A549 (cell line): ENCODE measurements around the gene LRRC4C.

Source experiments
- EP300 ChIP-seq, 2 experiments: fragments of >200 bp; sonication (Bioruptor Twin); formaldehyde crosslinking; IDR thresholded peaks; 2 replicates in 1 of 2; 3 replicates in 1 of 2; pipeline ENCODE4 v1.6.1; 2016 to 2017
- FOXS1 ChIP-seq: fragments of 250-450 bp; sonication (Bioruptor Pico); IDR thresholded peaks from 2 replicates; pipeline ENCODE4 v1.5.0; 2020; ENCODE audit warnings: mild to moderate bottlenecking, moderate library complexity
- JUNB ChIP-seq: fragments of >200 bp; sonication (Bioruptor Twin); formaldehyde crosslinking; IDR thresholded peaks from 2 replicates; pipeline ENCODE4 v1.6.1; 2016
- NFE2L2 ChIP-seq: fragments of 150-350 bp; conservative IDR thresholded peaks from 2 replicates; pipeline ENCODE4 v1.6.1; 2014; ENCODE audit warnings: low read length
- POLR2A ChIP-seq: IDR thresholded peaks from 2 replicates; pipeline ENCODE4 v1.6.1; 2012; ENCODE audit warnings: mild to moderate bottlenecking, low read length
- RAD21 ChIP-seq, 2 experiments: fragments of >200 bp in 1 of 2; sonication (Bioruptor Twin) in 1 of 2; formaldehyde crosslinking in 1 of 2; IDR thresholded peaks in 1 of 2; conservative IDR thresholded peaks in 1 of 2; 2 replicates in 1 of 2; 3 replicates in 1 of 2; pipeline ENCODE4 v1.6.1; 2012 to 2018; ENCODE audit warnings: inconsistent platforms in 1 of 2
- RCOR1 ChIP-seq: fragments of 150-350 bp; IDR thresholded peaks from 2 replicates; pipeline ENCODE4 v1.6.1; 2014; ENCODE audit warnings: antibody characterized with exemption, low read length, low read depth
- TF ChIP-seq, protein P1 (sequence below): fragments of >200 bp; sonication (Bioruptor Twin); formaldehyde crosslinking; IDR thresholded peaks from 3 replicates; pipeline ENCODE4 v1.5.1; 2016

DNA sequence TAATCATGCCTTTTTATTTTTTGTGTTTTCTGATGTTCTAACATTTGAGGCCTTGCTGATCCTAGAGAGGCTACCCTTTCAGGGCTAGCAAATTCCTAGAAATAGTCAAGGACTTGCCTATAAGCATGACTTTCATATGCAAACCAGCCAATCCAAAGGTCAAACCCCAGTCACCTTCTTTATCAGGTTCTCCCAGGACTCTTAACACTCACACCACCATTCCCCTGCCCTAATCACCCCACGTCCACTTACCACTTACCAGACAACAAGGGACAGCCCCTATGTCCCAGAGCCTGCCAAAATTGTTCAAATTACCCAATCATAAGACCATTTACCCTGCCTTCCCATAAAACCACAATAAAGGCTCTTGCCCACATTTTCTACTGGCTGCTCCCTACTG is 1339.8 kb downstream of the LRRC4C start:
- TF ChIP-seq FOXS1 (CRISPR knock-in tag): no peak
- TF ChIP-seq POLR2A: no peak
- no peak for TF ChIP-seq RAD21 (conservative IDR thresholded peaks at IDR 0.05 in 1 of 2, IDR thresholded peaks at IDR 0.05 in 1 of 2)
- TF ChIP-seq, protein P1, sequence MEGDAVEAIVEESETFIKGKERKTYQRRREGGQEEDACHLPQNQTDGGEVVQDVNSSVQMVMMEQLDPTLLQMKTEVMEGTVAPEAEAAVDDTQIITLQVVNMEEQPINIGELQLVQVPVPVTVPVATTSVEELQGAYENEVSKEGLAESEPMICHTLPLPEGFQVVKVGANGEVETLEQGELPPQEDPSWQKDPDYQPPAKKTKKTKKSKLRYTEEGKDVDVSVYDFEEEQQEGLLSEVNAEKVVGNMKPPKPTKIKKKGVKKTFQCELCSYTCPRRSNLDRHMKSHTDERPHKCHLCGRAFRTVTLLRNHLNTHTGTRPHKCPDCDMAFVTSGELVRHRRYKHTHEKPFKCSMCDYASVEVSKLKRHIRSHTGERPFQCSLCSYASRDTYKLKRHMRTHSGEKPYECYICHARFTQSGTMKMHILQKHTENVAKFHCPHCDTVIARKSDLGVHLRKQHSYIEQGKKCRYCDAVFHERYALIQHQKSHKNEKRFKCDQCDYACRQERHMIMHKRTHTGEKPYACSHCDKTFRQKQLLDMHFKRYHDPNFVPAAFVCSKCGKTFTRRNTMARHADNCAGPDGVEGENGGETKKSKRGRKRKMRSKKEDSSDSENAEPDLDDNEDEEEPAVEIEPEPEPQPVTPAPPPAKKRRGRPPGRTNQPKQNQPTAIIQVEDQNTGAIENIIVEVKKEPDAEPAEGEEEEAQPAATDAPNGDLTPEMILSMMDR: no peak
- TF ChIP-seq NFE2L2: no peak
- TF ChIP-seq EP300 (IDR thresholded peaks at IDR 0.05): no peak
- no peak for TF ChIP-seq JUNB
- no peak for TF ChIP-seq RCOR1
